ENCODE data around the gene ARHGAP29.

ARHGAP29 gene

DNA sequence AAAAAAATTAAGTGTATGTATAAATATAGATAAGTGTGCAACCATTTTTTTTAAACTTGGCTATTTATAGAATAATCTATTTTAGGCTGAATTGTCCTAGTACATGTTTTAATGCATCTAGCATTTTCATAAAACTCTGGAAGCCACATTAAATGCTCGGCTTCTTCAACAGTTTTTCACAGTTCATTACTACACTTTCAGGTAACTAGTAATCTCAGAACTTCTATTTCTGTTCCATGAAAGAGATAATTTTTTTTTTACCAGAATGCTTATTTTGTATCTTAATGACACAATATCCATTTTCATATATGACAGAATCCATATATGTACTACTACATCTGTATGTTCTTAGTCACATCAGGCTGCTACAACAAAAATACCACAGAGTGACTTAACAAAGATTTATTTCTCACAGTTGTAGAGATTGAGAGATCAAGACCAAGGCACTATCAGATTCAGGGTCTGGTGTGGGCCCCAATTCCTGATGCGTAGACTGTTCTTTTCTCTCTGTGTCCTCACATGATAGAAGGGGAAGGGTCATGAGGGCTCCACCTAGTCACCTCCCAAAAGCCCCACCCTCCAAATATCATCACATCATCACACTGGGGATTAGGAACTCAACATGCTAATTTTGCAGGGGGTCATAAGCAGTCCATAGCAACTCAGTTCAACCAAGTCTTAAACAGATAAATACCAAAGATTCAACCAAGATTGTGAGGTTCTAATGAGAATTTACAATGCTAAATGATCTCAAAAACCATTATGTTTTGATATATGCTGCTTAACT lies 43.1 kb downstream of the ARHGAP29 start:
- TF ChIP-seq, protein P1, sequence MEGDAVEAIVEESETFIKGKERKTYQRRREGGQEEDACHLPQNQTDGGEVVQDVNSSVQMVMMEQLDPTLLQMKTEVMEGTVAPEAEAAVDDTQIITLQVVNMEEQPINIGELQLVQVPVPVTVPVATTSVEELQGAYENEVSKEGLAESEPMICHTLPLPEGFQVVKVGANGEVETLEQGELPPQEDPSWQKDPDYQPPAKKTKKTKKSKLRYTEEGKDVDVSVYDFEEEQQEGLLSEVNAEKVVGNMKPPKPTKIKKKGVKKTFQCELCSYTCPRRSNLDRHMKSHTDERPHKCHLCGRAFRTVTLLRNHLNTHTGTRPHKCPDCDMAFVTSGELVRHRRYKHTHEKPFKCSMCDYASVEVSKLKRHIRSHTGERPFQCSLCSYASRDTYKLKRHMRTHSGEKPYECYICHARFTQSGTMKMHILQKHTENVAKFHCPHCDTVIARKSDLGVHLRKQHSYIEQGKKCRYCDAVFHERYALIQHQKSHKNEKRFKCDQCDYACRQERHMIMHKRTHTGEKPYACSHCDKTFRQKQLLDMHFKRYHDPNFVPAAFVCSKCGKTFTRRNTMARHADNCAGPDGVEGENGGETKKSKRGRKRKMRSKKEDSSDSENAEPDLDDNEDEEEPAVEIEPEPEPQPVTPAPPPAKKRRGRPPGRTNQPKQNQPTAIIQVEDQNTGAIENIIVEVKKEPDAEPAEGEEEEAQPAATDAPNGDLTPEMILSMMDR (conservative IDR thresholded peaks at IDR 0.05), result no peak
- H3K27ac ChIP-seq, result no peak overlapping the region

DNA sequence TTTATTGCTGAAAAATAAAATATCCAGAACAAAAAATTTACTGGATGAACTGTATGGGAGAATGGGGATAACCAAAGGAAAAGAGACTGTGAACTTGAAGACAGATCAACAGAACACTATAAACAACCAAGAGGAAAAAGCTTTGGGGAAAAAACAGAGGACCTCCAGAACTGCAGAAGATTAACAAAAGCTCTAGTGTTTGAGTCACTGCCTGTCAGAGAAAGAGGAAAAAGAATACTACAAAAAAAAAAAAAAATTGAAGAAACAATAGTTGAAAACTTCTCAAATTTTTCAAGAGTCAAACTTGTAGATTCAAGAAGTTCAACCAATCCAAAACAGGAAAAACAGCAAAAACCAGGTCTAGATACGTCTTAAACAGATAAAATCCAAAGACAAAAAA lies 44.3 kb downstream of the ARHGAP29 start:
- H3K27ac ChIP-seq, result no peak overlapping the region
- TF ChIP-seq, protein P1 (conservative IDR thresholded peaks at IDR 0.05), result no peak

DNA sequence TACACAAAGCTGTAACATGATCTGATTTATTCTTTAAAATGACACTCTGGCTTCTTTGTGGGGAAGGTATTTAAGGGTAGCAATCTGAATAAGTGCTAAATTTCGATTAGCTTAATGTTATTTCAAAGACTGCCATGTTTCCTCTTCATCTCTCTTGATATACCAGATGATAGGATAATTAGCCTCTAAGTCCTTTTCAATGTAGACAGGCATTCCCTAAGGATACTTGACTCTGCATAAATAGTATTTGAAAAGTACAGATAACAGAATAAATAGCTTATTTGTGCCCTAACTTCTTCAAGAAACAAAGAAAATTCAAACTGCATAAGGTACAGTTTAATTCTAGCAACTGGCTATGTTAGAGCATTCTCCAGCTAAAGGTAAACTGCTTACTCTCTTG lies 46.2 kb downstream of the ARHGAP29 start:
- H3K27ac ChIP-seq, result no peak overlapping the region
- TF ChIP-seq, protein P1 (conservative IDR thresholded peaks at IDR 0.05), result no peak

DNA sequence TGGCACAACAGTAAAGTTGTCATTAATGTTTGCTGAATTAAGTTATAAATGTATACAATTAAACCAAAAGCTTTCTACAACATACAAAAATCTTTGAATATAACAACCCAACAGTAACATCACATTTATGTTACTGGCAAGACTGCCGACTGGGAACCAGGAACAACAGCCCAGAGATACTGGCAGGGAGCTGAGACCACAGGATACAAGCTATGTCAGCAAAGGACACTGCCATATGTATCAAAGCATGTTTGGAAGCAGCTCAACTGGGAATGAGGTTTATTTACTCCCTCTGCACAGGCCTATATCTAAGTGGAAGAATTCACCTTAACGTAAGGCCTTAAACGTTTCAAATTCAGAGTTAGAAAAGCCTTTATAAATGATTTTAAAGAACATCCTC lies 50.4 kb downstream of the ARHGAP29 start:
- TF ChIP-seq, protein P1 (conservative IDR thresholded peaks at IDR 0.05), result no peak
- no peak overlapping the region for H3K27ac ChIP-seq

DNA sequence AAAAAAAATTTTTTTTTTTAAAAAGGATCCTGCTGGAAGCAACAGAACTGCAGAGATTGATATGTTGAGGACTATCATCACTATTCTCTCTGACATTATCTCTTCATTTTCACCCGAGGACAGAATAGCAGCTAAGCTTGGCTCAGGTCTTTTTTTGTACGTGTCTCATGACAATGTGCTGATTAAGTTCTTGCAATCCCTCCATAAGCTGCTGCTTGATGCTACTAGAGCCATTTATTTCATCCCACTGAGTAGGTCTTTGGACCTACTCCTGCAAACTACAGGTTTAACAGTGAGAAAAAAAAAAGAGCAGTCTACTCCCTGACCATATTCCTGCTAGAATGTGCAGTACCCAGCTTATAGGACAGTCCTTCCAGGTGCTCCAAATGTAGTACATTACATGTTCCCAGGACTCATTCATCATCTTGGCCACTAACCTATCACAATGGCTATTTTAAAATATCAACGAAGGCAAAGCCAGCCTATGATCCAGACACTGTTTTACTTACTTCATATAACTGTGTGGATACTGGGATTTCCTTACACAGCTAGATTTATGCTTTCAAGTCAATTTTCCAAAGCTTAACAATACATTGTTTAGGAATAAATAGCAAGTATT lies 54.1 kb downstream of the ARHGAP29 start:
- TF ChIP-seq, protein P1 (conservative IDR thresholded peaks at IDR 0.05), result no peak

DNA sequence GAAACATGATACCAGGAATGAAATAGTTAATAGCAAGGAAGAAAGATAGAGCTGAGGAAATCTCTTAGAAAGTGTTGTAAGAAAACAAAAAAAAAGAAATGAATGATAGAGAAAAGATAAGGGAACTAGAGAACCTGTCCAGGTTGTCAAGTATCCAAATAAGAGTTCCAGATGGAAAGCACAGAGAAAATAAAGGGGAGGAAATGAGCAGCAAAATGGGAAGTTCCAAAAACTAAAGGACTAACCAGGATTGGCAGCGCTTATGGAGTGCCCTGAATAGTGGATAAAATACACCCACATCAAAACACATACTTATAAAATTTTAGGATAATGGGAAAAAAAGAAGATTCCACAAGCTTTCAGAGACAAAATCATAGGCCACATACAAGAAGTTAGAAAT lies 55.2 kb downstream of the ARHGAP29 start:
- H3K27ac ChIP-seq, result no peak overlapping the region
- TF ChIP-seq, protein P1 (conservative IDR thresholded peaks at IDR 0.05), result no peak

More for the DNA sequence above, 54.1 kb downstream of the ARHGAP29 start:
- no peak overlapping the region for H3K27ac ChIP-seq

DNA sequence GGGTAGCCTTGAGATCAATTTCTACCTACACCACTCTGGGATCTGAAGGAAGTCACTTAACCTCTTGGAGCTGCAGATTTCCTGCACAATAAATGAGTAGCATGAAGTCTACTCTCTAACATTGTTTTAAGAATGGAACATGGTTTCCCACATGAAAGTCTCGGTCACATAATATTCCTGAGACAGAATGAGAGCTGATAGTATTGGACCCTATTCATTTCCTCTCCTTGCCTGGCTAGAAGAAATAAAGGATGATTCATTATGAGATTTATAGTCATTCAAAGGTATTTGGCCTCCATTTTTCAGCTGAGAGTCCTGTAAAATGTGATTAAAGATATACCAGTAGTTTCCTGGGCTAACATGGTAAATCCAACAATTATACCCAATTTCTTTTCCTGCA lies 56.7 kb downstream of the ARHGAP29 start:
- TF ChIP-seq, protein P1 (conservative IDR thresholded peaks at IDR 0.05), result no peak
- H3K27ac ChIP-seq, result no peak overlapping the region

All from VCaP (cell line).